GM12873 (cell line): ENCODE results near the gene ICOS.

Source experiments
- TF ChIP-seq, protein P1 (sequence below): IDR thresholded peaks from 2 replicates; pipeline ENCODE4 v1.5.1; 2012; ENCODE audit warnings: low read depth, mild to moderate bottlenecking, moderate library complexity, low read length, control low read depth; ENCODE audit not compliant: insufficient read depth; ENCODE audit errors: missing control alignments

Gene ICOS, protein sequence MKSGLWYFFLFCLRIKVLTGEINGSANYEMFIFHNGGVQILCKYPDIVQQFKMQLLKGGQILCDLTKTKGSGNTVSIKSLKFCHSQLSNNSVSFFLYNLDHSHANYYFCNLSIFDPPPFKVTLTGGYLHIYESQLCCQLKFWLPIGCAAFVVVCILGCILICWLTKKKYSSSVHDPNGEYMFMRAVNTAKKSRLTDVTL

DNA sequence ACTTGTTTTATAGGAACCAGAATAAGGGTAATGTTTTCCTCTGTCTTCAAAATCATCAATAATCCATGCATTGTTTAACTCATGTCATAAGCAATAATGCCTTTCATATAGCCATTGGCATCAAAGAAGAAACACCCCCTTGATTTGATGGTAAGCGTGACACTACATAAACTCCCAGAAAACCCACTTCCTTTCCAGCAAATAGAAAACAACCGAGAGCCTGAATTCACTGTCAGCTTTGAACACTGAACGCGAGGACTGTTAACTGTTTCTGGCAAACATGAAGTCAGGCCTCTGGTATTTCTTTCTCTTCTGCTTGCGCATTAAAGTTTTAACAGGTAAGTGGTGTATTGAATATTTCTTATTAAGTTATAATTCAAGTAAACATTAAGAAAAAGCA, at the start of gene ICOS:
Gene ICOS, plus strand, starts transcription at position 229 of the 400 bp plus-strand sequence. Its CDS starts 52 bp downstream, at position 281.
- TF ChIP-seq, protein P1, sequence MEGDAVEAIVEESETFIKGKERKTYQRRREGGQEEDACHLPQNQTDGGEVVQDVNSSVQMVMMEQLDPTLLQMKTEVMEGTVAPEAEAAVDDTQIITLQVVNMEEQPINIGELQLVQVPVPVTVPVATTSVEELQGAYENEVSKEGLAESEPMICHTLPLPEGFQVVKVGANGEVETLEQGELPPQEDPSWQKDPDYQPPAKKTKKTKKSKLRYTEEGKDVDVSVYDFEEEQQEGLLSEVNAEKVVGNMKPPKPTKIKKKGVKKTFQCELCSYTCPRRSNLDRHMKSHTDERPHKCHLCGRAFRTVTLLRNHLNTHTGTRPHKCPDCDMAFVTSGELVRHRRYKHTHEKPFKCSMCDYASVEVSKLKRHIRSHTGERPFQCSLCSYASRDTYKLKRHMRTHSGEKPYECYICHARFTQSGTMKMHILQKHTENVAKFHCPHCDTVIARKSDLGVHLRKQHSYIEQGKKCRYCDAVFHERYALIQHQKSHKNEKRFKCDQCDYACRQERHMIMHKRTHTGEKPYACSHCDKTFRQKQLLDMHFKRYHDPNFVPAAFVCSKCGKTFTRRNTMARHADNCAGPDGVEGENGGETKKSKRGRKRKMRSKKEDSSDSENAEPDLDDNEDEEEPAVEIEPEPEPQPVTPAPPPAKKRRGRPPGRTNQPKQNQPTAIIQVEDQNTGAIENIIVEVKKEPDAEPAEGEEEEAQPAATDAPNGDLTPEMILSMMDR = no peak

- TF ChIP-seq, protein P1 = no peak
These were observed 48.9 kb upstream of the ICOS start for GRCh38 chr2:203887677-203888076.

DNA sequence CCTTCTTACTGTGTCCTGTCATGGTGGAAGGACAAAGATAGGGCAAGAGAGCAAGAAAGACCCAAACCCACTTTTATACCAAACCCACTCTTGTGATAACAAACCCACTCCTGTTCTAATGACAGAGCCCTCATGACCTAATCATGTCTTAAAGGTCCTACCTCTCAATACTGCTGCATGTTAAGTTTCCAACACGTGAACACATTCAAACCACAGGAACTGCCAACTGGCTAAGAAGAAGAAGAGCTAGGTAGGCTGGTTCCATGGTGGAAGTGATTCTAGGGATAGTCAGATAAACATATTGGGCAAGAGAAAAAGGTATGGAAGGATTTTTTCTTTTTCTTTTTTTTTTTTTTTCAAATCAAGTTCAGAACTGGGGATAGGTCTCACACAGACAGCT, 47.0 kb upstream of the ICOS start:
- TF ChIP-seq, protein P1 = no peak

GRCh38 chr2:203889944-203890343, 46.6 kb upstream of the ICOS start:
- TF ChIP-seq, protein P1 = no peak

DNA sequence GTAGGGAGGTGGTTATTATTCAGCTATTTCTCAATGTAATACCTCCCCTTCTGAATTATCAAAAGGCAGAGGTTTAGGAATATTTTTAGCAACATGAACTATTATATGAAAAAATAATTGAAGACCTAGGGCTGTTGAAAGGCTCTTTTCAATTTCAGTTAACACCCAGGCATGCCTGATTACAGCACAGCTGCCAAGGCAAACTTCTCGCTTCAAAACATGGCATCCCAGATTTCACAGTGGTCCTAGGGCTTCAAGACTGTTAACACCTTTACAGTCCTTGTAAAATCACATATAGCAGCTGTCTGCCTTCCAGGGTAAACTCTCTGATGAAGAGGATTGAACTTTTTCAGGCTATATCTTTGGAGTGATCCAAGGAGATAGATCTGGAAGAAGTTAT, 45.8 kb upstream of the ICOS start:
- TF ChIP-seq, protein P1 = no peak

DNA sequence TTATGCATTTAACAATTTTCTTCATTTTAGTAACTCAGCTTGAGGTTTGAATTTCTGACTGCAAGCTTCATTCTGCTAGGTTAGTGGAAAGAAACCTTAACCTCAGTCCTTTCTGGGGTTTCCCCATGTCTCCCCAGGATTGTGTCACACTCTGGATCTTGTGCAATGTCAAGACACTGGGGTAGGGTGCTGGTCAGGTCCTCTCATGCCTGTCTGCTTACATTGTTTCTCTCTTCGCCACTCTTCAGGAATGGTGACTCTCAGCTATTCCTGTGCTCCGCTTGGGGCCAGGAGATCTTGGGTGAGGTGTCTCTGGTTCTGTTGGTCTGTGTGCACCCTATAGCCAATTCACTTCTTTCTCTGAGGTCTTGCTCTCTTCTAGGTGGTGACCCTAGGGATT, 45.1 kb upstream of the ICOS start:
- TF ChIP-seq, protein P1 = no peak

DNA sequence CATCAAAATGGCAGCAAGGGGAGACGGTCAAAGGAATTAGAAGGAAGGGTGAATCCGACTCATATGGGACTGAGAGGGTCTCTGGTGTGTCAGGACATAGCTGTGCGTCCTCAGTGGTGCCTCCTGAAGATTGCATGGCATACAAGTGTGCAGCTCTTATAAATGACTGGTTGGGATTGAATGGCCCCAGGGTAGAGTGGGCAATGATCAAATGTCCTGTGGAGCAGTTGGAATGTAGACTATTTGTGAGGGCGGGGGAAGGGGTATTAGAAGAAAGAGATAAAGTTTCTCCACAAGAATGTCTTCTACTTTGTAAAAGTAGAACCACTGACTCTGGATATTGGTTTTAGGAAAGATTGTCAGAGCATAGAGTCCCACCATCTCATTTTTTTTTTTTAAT, 44.4 kb upstream of the ICOS start:
- TF ChIP-seq, protein P1 = no peak
